Muscle of arm (tissue), 14 donors: ENCODE results near the gene NUP43. TPM values are rescaled to one million over a fixed set of nuclear protein-coding genes. Genes with fewer than 3 reads are reported as not detected.
"Not testable (repeated sequence)": the region's sequence is repeated elsewhere in the genome, so short reads cannot be mapped to it uniquely, and the experiment has no call there.

Source experiments
- DNase-seq: peaks from one replicate; pipeline ENCODE4 v3.0.0-alpha.2; 2013
- long read RNA-seq, 11 donors: transcript quantifications; one replicate each; lab custom pipeline, GENCODE V29; 2026
- polyA plus RNA-seq, 12 donors: library from polyadenylated mRNA; unstranded; fragments of 120-200 nt; gene quantifications; one replicate each; pipeline ENCODE4 v1.2.1, GENCODE V29; 2013; ENCODE audit not compliant: insufficient read length in 12 of 12

The NUP43 gene
- polyA plus RNA-seq, result 10 to 100 TPM in 11 of 12 donors, not detected in 1; 11.4 to 27.7 (median 24.4) TPM
- long read RNA-seq, donor 1, partial matches to known transcripts, result 124 of 185 reads
- long read RNA-seq, donor 1, other reads (novel, unspliced or antisense), result 59 of 185 reads
- long read RNA-seq, donor 2, transcript NUP43-201 (8 exons, 3,874 nt), result major isoform, 5 of 10 reads
- long read RNA-seq, donor 2, partial matches to known transcripts, result 5 of 10 reads
- long read RNA-seq, donor 2, other reads (novel, unspliced or antisense), result 0 of 10 reads
- long read RNA-seq, donor 3, partial matches to known transcripts, result 0 of 1 reads
- long read RNA-seq, donor 3, other reads (novel, unspliced or antisense), result 0 of 1 reads
- long read RNA-seq, donor 4, partial matches to known transcripts, result 0 of 1 reads
- long read RNA-seq, donor 4, other reads (novel, unspliced or antisense), result 0 of 1 reads
- long read RNA-seq, donor 5, transcript NUP43-201 (8 exons, 3,874 nt), result major isoform, 7 of 8 reads
- long read RNA-seq, donor 5, partial matches to known transcripts, result 0 of 8 reads
- long read RNA-seq, donor 5, other reads (novel, unspliced or antisense), result 0 of 8 reads
- long read RNA-seq, donor 6, partial matches to known transcripts, result 0 of 3 reads
- long read RNA-seq, donor 6, other reads (novel, unspliced or antisense), result 0 of 3 reads
- long read RNA-seq, donor 7, partial matches to known transcripts, result 0 of 2 reads
- long read RNA-seq, donor 7, other reads (novel, unspliced or antisense), result 0 of 2 reads
- long read RNA-seq, donor 8, transcript NUP43-201 (8 exons, 3,874 nt), result major isoform, 5 of 6 reads
- long read RNA-seq, donor 8, partial matches to known transcripts, result 0 of 6 reads
- long read RNA-seq, donor 8, other reads (novel, unspliced or antisense), result 0 of 6 reads
- long read RNA-seq, donor 9, partial matches to known transcripts, result 0 of 1 reads
- long read RNA-seq, donor 9, other reads (novel, unspliced or antisense), result 0 of 1 reads
- long read RNA-seq, donor 10, transcript NUP43-201 (8 exons, 3,874 nt), result major isoform, 5 of 5 reads
- long read RNA-seq, donor 10, partial matches to known transcripts, result 0 of 5 reads
- long read RNA-seq, donor 10, other reads (novel, unspliced or antisense), result 0 of 5 reads
- long read RNA-seq, donor 11, transcript NUP43-201 (8 exons, 3,874 nt), result major isoform, 8 of 8 reads
- long read RNA-seq, donor 11, partial matches to known transcripts, result 0 of 8 reads
- long read RNA-seq, donor 11, other reads (novel, unspliced or antisense), result 0 of 8 reads

DNA sequence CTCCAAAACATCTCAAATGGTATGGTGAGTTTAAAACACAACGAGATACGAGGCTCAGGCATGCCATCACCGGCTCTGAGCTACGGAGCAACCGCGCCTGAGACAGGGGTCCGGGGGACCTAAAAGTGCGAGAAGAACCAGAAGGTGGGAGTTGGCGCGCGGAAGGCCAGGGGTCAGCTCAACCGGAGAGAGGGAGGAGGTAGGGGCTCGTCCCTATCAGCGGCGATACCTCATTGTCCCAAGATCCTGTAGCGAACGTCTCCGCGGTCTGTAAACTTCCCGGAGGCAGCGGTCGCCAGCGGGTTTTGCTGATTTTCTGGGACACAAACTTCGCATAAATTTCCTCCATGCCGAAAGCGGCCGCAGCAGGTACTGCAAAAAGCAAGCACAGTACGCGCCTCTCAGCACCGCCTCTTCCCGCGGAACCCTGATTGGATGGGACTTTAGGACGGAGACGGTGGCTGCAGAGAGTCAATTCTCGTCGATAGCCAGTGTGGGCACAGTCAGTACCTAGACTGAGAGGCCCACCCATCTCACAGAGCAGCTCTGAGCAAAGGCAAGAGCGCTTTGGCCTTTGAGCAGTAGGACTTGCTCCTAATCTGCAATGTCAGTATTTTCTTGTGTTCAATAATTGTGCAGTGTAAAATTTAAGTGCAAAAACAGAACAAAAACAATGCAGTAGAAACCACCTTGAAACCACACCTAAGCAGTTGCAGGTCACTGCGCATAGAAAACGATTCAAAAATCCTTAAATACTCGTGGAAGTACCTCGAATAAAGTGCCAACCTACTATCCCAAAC, at the start of gene NUP43:
Gene NUP43, minus strand, starts transcription at position 383 of the 800 bp plus-strand sequence. Its CDS starts 34 bp downstream, at position 349.
- peak; percentile 94 for DNase-seq

GRCh38 chr6:149783551-149783950, 37.2 kb upstream of the NUP43 start:
- DNase-seq, result no peak

- no peak for DNase-seq
Observed at GRCh38 chr6:149782337-149782736, 36.0 kb upstream of the NUP43 start.

DNA sequence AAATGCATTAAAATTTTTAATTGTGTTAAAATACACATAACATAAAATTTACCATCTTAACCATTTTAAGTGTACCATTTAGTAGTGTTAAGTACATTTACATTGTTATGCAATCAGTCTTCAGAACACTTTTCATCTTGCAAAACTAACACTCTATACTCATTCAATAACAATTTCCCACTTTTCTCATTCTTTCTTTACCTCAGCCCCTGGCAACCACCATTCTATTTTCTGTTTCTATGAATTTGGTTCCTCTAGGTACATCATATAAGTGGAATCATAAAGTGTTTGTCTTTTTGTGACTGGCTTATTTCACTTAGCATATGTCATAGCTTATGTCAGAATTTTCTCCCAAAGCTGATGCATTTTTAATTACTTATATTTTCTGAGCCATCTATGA, 35.4 kb upstream of the NUP43 start:
- no peak for DNase-seq

- DNase-seq, result no peak
Observed at GRCh38 chr6:149779644-149779963, 33.3 kb upstream of the NUP43 start.

DNA sequence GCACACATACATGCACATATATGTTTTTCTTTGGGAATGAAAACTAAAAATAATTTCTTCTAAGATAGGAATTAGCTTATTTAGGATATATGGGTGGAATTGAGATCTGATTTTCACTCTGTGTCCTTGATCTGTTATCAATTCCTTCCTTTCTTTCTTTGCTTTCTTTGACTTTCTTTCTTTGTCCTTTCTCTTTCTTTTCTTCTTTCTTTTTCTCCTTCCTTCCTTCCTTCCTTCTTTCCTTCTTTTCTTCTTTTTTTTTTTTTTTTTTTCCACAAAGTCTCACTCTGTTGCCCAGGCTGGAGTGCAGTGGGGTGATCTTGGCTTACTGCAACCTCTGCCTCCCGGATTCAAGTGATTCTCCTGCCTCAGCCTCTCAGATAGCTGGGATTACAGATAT, 31.3 kb upstream of the NUP43 start:
- no peak for DNase-seq

DNA sequence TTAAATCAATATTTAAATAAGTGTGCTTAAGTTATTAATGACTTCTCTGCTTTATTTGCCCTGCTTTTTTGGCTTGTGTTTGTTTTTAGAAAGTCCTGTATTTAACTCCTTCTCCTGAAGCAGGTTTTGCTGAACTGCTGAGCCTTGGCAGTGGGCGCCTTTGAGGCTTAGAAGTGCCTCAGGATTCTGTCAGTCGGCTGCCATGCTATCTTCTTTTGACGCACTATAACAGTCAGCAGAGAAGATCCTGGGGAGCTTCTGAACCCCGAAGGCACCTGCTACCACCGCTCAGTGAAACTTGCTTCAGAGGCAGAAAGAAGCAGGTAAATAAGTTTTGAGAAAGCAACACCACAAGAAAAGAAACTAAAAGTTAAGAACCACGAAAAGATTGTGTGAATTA, 25.6 kb upstream of the NUP43 start:
- DNase-seq, result no peak

DNA sequence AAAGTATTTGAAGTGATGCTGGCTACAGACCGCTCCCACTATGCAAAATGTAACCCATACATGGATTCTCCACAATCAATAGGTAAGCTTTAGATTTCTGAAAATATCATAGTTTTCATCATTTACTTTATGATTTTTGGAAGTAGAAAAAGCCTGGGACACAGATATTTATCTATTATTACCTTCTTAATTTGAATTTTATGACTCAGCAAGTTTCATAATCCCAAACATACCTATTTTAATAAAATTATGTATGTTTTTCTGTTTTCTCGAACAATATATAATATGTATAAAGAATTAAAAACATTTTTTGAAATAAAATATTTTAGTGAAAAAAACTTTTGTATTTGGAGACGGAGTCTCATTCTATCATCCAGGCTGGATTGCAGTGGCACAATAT, 24.9 kb upstream of the NUP43 start:
- no peak for DNase-seq

DNA sequence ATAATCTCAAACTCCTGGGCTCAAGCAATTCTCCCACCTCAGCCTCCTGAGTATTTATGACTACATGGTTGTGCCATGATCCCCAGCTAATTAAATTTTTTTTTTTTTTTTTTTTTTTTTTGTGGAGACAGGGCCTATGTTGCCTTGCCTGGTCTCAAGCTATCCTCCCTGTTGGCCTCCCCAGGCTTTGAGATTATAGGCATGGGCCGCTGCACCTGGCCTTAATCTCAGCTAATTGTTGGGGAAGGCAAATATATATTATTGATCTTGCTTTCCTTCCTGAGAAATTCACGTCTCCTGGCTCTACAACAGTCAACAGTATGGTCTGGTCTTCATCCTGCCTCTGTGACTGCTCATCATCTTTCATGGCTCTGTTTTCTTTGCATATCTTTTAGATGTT, 23.3 kb upstream of the NUP43 start:
- no peak for DNase-seq

DNA sequence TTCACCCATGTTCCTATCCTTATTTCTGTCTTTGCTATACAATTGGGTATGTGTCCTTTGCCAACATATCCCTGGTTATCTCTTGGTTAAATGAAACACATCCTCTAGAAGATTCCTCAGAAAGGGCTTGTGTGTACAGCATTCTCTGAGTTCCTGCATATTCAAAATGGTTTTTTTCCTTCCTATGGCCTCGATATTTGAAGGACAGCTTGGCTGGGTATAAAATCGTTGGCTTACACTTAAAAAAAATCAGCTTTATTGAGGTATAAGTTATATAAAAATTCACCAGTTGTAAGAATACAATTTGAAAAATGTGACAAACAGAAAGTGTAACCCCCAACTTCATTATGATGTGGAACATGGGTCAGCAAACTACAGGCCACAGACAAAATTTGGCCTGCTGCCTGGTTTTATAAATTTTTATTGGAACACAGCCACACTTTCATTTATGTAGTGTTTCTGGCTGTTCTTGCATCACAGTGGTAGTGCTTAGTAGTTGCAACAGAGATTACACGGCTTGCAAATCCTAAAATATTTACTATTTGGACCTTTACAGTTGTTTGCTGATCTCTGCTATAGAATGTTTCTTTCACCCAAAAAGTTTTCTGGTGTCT, 19.9 kb upstream of the NUP43 start:
- DNase-seq, result no peak

- DNase-seq, result no peak
Observed at GRCh38 chr6:149763866-149764265, 17.5 kb upstream of the NUP43 start.

DNA sequence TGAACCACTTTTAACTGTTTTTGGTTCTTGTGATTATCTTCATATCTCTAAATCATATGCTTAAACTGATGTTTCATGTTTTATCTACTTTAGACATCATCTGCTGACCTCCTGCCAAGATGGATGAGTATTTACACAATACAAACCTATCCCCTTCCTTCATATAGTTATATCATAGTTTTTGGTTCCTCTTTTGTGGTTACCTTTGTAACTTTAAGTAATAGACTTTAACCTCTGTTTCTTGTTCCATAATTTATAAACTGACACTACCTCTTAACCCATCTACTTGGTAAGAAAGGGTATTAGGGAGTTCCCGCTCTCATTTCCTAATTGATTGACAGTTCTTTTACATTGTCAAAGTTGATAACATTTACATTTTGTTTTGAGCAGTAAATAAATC, 15.1 kb upstream of the NUP43 start:
- DNase-seq, result no peak

DNA sequence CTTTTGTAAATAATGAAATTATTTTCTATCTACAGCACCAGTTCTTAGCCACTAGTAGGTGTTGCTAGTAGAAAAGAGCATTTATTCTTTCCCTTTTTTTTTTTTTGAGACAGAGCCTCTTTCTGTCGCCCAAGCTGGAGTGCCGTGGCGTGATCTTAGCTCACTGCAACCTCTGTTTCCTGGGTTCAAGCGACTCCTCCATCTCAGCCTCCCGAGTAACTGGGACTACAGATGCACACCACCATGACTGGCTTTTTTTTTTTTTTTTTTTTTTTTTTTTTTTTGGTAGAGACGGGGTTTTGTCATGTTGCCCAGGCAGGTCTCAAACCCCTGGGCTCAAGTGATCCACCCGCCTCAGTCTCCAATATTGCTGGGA, 9.9 kb upstream of the NUP43 start:
- DNase-seq, result no peak

DNA sequence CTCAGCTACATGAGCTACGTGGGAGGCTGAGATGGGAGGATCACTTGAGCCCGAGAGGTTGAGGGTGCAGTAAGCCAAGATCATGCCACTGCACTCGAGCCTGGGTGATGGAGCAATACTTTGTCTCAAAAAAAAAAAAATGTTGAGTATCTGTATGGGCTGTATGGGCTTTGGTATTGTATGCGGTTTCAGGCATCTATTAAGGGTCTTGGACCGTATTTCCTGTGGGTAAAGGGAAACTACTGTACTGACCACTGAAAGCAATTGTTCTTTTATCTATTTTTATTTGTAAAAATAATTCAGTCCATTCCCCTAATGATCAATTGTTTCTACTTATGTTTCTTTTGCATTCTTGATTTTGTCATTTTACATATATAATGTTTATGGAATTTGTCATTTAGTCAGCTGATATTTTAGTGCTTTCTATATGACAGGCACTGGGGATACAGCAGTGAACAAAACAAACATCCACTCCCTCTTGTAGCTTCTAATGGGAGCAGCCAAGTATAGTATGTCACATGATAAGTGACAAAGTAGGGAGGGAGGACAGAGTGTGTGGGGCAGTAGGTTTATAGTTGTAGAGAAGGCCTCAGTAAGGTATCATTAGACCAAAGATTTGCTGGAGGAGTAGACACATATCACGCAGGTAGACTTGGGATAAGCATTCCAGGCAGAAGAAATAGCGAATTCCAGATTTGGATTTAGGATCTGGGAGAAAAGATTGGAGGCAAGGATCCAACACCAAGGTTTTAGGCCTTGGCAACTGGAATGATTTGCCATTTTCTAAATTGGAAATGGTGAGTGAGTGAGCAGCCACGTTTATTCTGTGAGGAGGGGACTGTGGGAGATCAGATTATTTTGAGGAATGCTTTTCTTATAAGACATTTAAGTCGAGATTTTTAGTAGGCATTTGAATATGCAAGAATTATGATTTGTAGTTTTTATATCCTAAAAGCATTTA, 9.3 kb upstream of the NUP43 start:
- no peak for DNase-seq

DNA sequence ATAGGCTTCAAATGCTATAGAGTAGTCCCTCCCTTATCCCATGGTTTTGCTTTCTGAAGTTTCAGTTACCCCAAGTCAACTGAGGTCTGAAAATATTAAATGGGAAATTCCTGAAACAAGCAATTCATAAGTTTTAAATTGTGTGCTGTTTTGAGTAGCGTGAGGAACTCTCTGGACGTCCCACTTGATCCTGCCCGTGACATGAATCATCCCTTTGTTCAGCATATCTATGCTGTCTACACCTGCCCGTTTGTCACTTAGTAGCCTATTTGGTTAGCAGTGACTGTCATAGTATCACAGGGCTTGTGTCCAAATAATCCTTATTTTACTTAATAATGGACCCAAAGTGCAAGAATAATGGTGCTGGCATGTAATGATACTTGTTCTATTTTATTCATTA, 8.2 kb upstream of the NUP43 start:
- no peak for DNase-seq

DNA sequence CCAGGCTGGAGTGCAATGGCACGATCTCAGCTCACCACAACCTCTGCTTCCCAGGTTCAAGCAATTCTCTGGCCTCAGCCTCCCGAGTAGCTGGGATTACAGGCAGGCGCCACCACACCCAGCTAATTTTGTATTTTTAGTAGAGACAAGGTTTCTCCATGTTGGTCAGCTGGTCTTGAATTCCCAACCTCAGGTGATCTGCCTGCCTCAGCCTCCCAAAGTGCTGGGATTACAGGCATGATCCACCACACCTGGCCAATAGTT, 7.0 kb upstream of the NUP43 start:
- DNase-seq, result not testable (repeated sequence)

DNA sequence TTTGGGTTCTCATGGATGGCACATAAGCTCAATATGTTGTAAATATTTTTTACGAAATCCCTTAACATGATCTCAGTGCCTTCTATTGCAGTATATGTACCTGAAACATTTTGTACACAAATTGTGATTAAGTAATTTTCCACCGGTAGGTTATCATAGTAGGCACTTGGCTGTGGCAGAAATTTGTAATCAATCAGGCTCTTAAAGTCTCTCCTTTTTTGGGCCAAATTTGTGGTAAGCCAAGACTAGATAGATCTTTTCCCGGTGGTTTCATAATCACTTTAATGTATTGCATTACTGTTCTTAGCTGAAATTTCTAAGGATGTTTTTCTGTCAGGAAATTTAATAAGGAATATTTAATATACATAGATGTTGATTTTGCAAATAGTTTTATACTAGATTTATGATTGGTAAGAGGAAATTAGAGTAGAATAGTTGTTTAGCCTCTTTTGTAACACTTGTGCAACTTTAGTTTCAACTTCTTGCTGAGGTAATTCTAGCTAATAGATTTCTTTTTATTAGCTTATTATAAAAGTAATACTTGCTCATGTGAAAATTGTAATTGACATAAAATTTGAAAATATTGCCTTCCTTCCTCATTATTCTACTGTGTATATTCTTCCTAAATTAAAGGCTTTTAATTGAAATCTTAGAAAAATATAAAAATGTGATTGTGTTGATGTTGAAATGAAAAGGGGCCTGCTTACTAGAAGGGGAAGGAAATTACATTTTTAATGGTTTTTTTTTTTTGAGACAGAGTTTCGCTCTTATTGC, 6.5 kb upstream of the NUP43 start:
- no peak for DNase-seq

DNA sequence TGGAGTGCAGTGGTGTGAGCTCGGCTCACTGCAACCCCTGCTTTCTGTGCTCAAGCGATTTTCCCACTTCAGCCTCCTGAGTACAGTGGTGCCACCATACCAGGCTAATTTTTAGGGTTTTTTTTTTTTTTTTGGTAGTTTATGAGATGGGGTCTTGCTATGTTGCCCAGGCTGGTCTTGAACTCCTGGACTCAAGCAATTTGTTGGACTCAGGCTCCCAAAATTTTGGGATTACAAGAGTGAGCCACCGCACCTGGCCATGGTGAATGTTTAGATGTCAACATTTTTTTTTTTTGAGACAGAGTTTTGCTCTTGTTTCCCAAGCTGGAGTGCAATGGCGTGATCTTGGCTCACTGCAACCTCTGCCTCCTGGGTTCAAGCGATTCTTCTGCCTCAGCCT, 5.6 kb upstream of the NUP43 start:
- DNase-seq, result not testable (repeated sequence)

DNA sequence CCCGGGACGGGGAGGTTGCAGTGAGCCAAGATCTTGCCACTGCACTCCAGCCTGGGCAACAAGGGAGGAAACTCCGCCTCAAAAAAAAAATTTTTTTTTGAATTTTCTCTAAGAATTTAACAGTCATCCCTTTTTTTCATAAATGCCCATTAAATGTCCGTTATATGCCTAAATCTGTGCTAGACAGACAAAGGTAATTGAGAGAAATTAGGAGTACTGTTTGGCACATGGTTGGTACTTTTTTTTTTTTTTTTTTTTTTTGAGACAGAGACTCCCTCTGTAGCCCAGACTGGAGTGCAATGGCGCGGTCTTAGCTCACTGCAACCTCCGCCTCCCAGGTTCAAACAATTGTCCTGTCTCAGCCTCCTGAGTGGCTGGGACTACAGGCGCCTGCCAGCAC, 4.9 kb upstream of the NUP43 start:
- DNase-seq, result no peak
